Medulla oblongata (tissue), 1 donor: Measurements from ENCODE around the gene CES3.
A peak's percentile ranks its signal among the peaks of the same experiment; 100 is the strongest.

Experiments used
- DNase-seq: peaks from one replicate; pipeline ENCODE4 v3.0.0-alpha.2; 2015; ENCODE audit errors: extremely low spot score

Gene CES3

GRCh38 chr16:67000384-67001351 lies 39.6 kb downstream of the CES3 start:
- peak; percentile 43 for DNase-seq

- no peak for DNase-seq
Observed at GRCh38 chr16:67001726-67002125, 40.7 kb downstream of the CES3 start.

- no peak for DNase-seq
Observed at GRCh38 chr16:67006930-67007658, 46.0 kb downstream of the CES3 start.

- DNase-seq = no peak
Observed at GRCh38 chr16:67009158-67009557, 48.1 kb downstream of the CES3 start.

GRCh38 chr16:67011274-67011673 lies 50.2 kb downstream of the CES3 start:
- DNase-seq = no peak

- DNase-seq = peak; percentile 57
Observed at GRCh38 chr16:67013233-67013822, 52.3 kb downstream of the CES3 start.

- peak; percentile 58 for DNase-seq
Observed at GRCh38 chr16:67013823-67014633, 53.0 kb downstream of the CES3 start.

- no peak for DNase-seq
Observed at GRCh38 chr16:67014634-67015312, 53.7 kb downstream of the CES3 start.

- no peak for DNase-seq
Observed at GRCh38 chr16:67015313-67015731, 54.3 kb downstream of the CES3 start.

- no peak for DNase-seq
Observed at GRCh38 chr16:67016143-67016542, 55.1 kb downstream of the CES3 start.

- DNase-seq = no peak
Observed at GRCh38 chr16:67016681-67017420, 55.8 kb downstream of the CES3 start.

- no peak for DNase-seq
Observed at GRCh38 chr16:67017421-67017750, 56.3 kb downstream of the CES3 start.

GRCh38 chr16:67017810-67018488 lies 56.9 kb downstream of the CES3 start:
- peak; percentile 68 for DNase-seq

GRCh38 chr16:67019171-67019570 lies 58.1 kb downstream of the CES3 start:
- DNase-seq = no peak

GRCh38 chr16:67021321-67021720 lies 60.3 kb downstream of the CES3 start:
- DNase-seq = no peak

GRCh38 chr16:67022531-67023214 lies 61.6 kb downstream of the CES3 start:
- DNase-seq = no peak

- no peak for DNase-seq
Observed at GRCh38 chr16:67023689-67024088, 62.6 kb downstream of the CES3 start.
